A549 (cell line): ENCODE data around the gene ZBTB16. TPM values are rescaled to one million over a fixed set of nuclear protein-coding genes. Genes with fewer than 3 reads are reported as not detected.

Experiments
- ATAC-seq, 2 experiments: fragments of 200-7000 bp in 1 of 2; fragments of >200 bp in 1 of 2; cut with Nextera tagmentation in 1 of 2; cut with Tn5 transposase in 1 of 2; 3 replicates each; pipeline versions ENCODE4 v1.8.0 to v1.9.1; 2018 to 2020; ENCODE audit warnings: mild to moderate bottlenecking in 1 of 2, moderate library complexity in 1 of 2
- CTCF ChIA-PET: fragments of 300-600 bp; sonication (Branson Sonifier 250); formaldehyde crosslinking; extraction: SDS; loops from one replicate; lab custom pipeline; 2021; ENCODE audit warnings: antibody characterized with exemption, inconsistent platforms; lab: Yijun Ruan, JAX
- POLR2A ChIA-PET: fragments of 350-600 bp; formaldehyde crosslinking; extraction: SDS; loops from one replicate; lab custom pipeline; 2021; ENCODE audit warnings: antibody characterized with exemption, inconsistent platforms; lab: Yijun Ruan, JAX
- DNase-seq, 2 experiments: peaks; one replicate each; pipeline versions ENCODE4 v3.0.0 to v3.0.0-alpha.2; 2011 to 2016; ENCODE audit warnings: low read depth in 1 of 2, low spot score in 1 of 2
- FAIRE-seq: peaks from 2 replicates; lab custom pipeline; 2011; peaks lifted over from hg19 to GRCh38; lab: Jason Lieb, UNC
- H3K27ac ChIP-seq, 2 experiments: fragments of >200 bp; sonication (Bioruptor Twin); formaldehyde crosslinking; 3 replicates each; pipeline ENCODE4 v1.5.1; 2016 to 2017
- H3K4me1 ChIP-seq: fragments of >200 bp; sonication (Bioruptor Twin); formaldehyde crosslinking; 3 replicates; pipeline ENCODE4 v1.6.1; 2016
- H3K4me2 ChIP-seq: fragments of >200 bp; sonication (Bioruptor Twin); formaldehyde crosslinking; 3 replicates; pipeline ENCODE4 v1.6.1; 2016
- H3K4me3 ChIP-seq: fragments of >200 bp; sonication (Bioruptor Twin); formaldehyde crosslinking; 3 replicates; pipeline ENCODE4 v1.5.1; 2016
- H3K9me3 ChIP-seq: fragments of >200 bp; sonication (Bioruptor Twin); formaldehyde crosslinking; 3 replicates; pipeline ENCODE4 v1.6.1; 2016
- CEBPB ChIP-seq, 2 experiments: fragments of >200 bp in 1 of 2; sonication (Bioruptor Twin) in 1 of 2; formaldehyde crosslinking in 1 of 2; IDR thresholded peaks; 2 replicates each; pipeline ENCODE4 v1.6.1; 2012 to 2016
- CHD2 ChIP-seq: fragments of 150-350 bp; IDR thresholded peaks from 2 replicates; pipeline ENCODE4 v1.6.1; 2014; ENCODE audit warnings: low read length; ENCODE audit not compliant: partially characterized antibody
- EHMT2 ChIP-seq: fragments of 200-600 bp; sonication (generic); IDR thresholded peaks from 2 replicates; pipeline ENCODE4 v1.6.1; 2016; ENCODE audit warnings: antibody characterized with exemption, low read depth, mild to moderate bottlenecking, moderate library complexity
- EP300 ChIP-seq, 2 experiments: fragments of >200 bp; sonication (Bioruptor Twin); formaldehyde crosslinking; IDR thresholded peaks; 2 replicates in 1 of 2; 3 replicates in 1 of 2; pipeline ENCODE4 v1.6.1; 2016 to 2017
- ESRRA ChIP-seq: fragments of 150-350 bp; IDR thresholded peaks from 2 replicates; pipeline ENCODE4 v1.6.1; 2014; ENCODE audit warnings: mild to moderate bottlenecking, low read length, borderline replicate concordance
- GATA3 ChIP-seq: IDR thresholded peaks from 2 replicates; pipeline ENCODE4 v1.6.1; 2012; ENCODE audit warnings: borderline replicate concordance
- HDAC2 ChIP-seq: fragments of 200-600 bp; sonication (generic); IDR thresholded peaks from 2 replicates; pipeline ENCODE4 v1.6.1; 2016
- HEYL ChIP-seq: fragments of 250-450 bp; sonication (Bioruptor Pico); IDR thresholded peaks from 2 replicates; pipeline ENCODE4 v1.8.0; 2021; ENCODE audit warnings: mild to moderate bottlenecking, moderate library complexity
- HOXB13 ChIP-seq: fragments of 250-450 bp; sonication (Bioruptor Pico); IDR thresholded peaks from 2 replicates; pipeline ENCODE4 v1.5.0; 2020; ENCODE audit warnings: low read depth, mild to moderate bottlenecking, moderate library complexity
- HOXB5 ChIP-seq: fragments of 250-450 bp; sonication (Bioruptor Pico); IDR thresholded peaks from 2 replicates; pipeline ENCODE4 v1.5.0; 2020; ENCODE audit warnings: mild to moderate bottlenecking, moderate library complexity
- JUN ChIP-seq, 2 experiments: fragments of >200 bp; sonication (Bioruptor Twin); formaldehyde crosslinking; IDR thresholded peaks; 2 replicates in 1 of 2; 3 replicates in 1 of 2; pipeline ENCODE4 v1.6.1; 2016 to 2017
- JUNB ChIP-seq: fragments of >200 bp; sonication (Bioruptor Twin); formaldehyde crosslinking; IDR thresholded peaks from 2 replicates; pipeline ENCODE4 v1.6.1; 2016
- KDM1A ChIP-seq: fragments of 200-600 bp; sonication (generic); IDR thresholded peaks from 2 replicates; pipeline ENCODE4 v1.6.1; 2016; ENCODE audit warnings: low read depth, mild to moderate bottlenecking
- KDM5A ChIP-seq: fragments of 200-600 bp; sonication (generic); IDR thresholded peaks from 2 replicates; pipeline ENCODE4 v1.6.1; 2016; ENCODE audit warnings: antibody characterized with exemption, mild to moderate bottlenecking
- MAFK ChIP-seq: fragments of 450-650 bp; IDR thresholded peaks from 2 replicates; pipeline ENCODE4 v1.6.1; 2014; ENCODE audit not compliant: partially characterized antibody
- MAZ ChIP-seq: fragments of 150-350 bp; IDR thresholded peaks from 2 replicates; pipeline ENCODE4 v1.6.1; 2014; ENCODE audit warnings: antibody characterized with exemption, low read depth, low read length, borderline replicate concordance
- NPAS2 ChIP-seq: fragments of 250-450 bp; sonication (Bioruptor Pico); IDR thresholded peaks from 2 replicates; pipeline ENCODE4 v1.8.0; 2022; ENCODE audit warnings: mild to moderate bottlenecking, moderate library complexity, borderline replicate concordance
- NR3C1 ChIP-seq: fragments of >200 bp; sonication (Bioruptor Twin); formaldehyde crosslinking; IDR thresholded peaks from 3 replicates; pipeline ENCODE4 v1.6.1; 2017
- POLR2A ChIP-seq: IDR thresholded peaks from 2 replicates; pipeline ENCODE4 v1.6.1; 2012; ENCODE audit warnings: mild to moderate bottlenecking, low read length
- POLR2AphosphoS2 ChIP-seq: conservative IDR thresholded peaks from 2 replicates; pipeline ENCODE4 v1.6.1; 2012; ENCODE audit warnings: low read length, improper control_type of control experiment, inconsistent platforms
- RNF2 ChIP-seq: fragments of 200-600 bp; sonication (generic); IDR thresholded peaks from 2 replicates; pipeline ENCODE4 v1.6.1; 2016; ENCODE audit warnings: low read depth, mild to moderate bottlenecking, antibody characterized with exemption, moderate library complexity, borderline replicate concordance
- TP53 ChIP-seq: fragments of 250-450 bp; sonication (Bioruptor Pico); IDR thresholded peaks from 2 replicates; pipeline ENCODE4 v1.5.0; 2021; ENCODE audit warnings: mild to moderate bottlenecking, moderate library complexity
- ZSCAN20 ChIP-seq: fragments of 250-450 bp; sonication (Bioruptor Pico); IDR thresholded peaks from 2 replicates; pipeline ENCODE4 v1.8.0; 2022; ENCODE audit warnings: mild to moderate bottlenecking, moderate library complexity
- WGBS: methylation state at CpG from one replicate; pipeline ENCODE4 v1.1.6; 2017; ENCODE audit errors: missing lambda C conversion rate; 5-methylcytosine and 5-hydroxymethylcytosine counted together
- polyA plus RNA-seq, 4 experiments: library from polyadenylated mRNA; depleted of rRNA in 3 of 4; stranded (reverse); fragments of >200 nt; fragmentation: RNase III in 1 of 4; extraction: RNeasy Plus Mini Kit Qiagen cat#74134 plus additional on column Dnase treatment in 1 of 4; gene quantifications; 2 replicates in 3 of 4; 3 replicates in 1 of 4; pipeline ENCODE4 v1.2.3, GENCODE V29; 2011 to 2017
- TF ChIP-seq, protein P1 (sequence below): fragments of 250-450 bp; sonication (Bioruptor Pico); IDR thresholded peaks from 2 replicates; pipeline ENCODE4 v1.5.0; 2020; ENCODE audit warnings: low read depth, mild to moderate bottlenecking, moderate library complexity
- TF ChIP-seq, protein P2 (sequence below): IDR thresholded peaks from 2 replicates; pipeline ENCODE4 v1.6.1; 2012
- TF ChIP-seq, protein P3 (sequence below): IDR thresholded peaks from 2 replicates; pipeline ENCODE4 v1.6.1; 2012
- TF ChIP-seq, protein P4 (sequence below): fragments of 450-650 bp; IDR thresholded peaks from 2 replicates; pipeline ENCODE4 v1.6.1; 2014; ENCODE audit warnings: antibody characterized with exemption
- TF ChIP-seq, protein P5 (sequence below): fragments of 250-450 bp; sonication (Bioruptor Pico); IDR thresholded peaks from 2 replicates; pipeline ENCODE4 v1.5.0; 2021; ENCODE audit warnings: mild to moderate bottlenecking, moderate library complexity, borderline replicate concordance

The ZBTB16 gene
- polyA plus RNA-seq, 2 of the 4 experiments (the other 2 are of a cell fraction), result not detected

DNA sequence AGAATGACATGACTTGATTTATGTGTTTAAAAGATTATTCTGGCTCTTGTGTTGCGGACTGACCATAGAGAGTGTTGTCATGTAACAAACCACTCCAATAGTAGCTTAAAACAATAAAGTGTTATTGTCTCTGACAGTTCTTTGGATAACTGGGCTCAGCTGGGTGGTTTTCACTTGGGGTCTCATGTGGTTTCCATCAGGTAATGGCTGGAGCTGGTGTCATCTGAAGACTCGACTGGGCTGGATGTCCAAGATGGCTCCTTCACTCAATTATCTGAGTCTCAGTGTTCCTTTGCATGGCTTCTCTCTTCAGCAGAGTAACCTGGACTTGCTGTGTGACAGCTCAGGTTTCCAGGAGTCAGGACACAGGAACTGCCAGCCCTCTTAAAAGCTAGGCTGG is 132.4 kb downstream of the ZBTB16 start:
- Histone ChIP-seq H3K4me3 (no peak overlapping the region), H3K9me3 (no peaks in the 10 kb centered on the region; the same call in 2 of the 3 replicates), H3K4me1 (no peaks in the 10 kb centered on the region), H3K4me2 (no peak overlapping the region), H3K27ac (no peak overlapping the region)
- WGBS, result no CpG with 5 or more reads among the region's 2 CpGs
- DNase-seq (no peak), FAIRE-seq (no peak), ATAC-seq (no peak)
- TF ChIP-seq HOXB13 (CRISPR knock-in tag), result no peak
- TF ChIP-seq, protein P1, sequence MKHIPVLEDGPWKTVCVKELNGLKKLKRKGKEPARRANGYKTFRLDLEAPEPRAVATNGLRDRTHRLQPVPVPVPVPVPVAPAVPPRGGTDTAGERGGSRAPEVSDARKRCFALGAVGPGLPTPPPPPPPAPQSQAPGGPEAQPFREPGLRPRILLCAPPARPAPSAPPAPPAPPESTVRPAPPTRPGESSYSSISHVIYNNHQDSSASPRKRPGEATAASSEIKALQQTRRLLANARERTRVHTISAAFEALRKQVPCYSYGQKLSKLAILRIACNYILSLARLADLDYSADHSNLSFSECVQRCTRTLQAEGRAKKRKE, result no peak
- TF ChIP-seq RNF2, result no peak
- no peak for TF ChIP-seq KDM1A
- no peak for TF ChIP-seq GATA3
- no peak for TF ChIP-seq EHMT2
- no peak for TF ChIP-seq HOXB5 (CRISPR knock-in tag)
- no peak for TF ChIP-seq JUNB
- TF ChIP-seq MAZ, result no peak
- no peak for TF ChIP-seq ESRRA
- no peak for TF ChIP-seq JUN (IDR thresholded peaks at IDR 0.05)
- TF ChIP-seq ZSCAN20, result no peak
- TF ChIP-seq, protein P2, sequence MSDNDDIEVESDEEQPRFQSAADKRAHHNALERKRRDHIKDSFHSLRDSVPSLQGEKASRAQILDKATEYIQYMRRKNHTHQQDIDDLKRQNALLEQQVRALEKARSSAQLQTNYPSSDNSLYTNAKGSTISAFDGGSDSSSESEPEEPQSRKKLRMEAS, result no peak
- no peak for TF ChIP-seq TP53
- no peak for TF ChIP-seq EP300 (IDR thresholded peaks at IDR 0.05)
- no peak for TF ChIP-seq CHD2
- TF ChIP-seq NPAS2, result no peak
- POLR2A ChIA-PET, result no interaction called here
- CTCF ChIA-PET, result interaction anchor here (0.8 to 1.6 kb wide), 6 partner anchors 9 to 197 kb away, joined by 3 to 8 read pairs (median 4); no protein-coding TSS in a partner anchor

DNA sequence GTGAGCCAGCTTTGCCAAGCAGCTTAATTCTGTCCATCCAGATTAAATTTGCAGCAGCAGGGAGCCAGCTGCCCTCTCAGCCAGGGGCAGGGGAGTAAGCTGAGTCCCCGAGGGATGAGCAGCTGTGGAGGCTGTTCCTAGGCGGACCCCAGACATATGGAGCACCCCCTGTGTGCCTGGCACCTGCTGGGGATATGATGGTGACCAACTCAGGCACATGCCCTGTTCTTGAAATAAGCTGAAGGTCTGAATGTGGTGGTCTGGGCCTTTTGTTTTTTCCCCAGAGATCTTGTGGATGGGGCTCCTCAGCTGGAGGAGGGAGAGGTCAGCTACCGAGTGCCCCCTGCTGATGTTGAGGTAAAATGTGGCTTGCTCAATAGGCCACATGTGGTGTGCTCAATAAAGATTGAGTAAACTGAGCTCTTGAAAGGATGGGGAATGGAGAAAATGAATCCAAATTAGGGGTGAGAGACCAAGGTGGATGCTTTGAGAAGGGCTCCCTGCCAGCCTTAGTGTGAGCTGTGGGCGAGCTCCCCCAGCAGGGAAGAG is 133.4 kb downstream of the ZBTB16 start:
- no peak overlapping the region for H3K4me2 ChIP-seq
- no peaks in the 10 kb centered on the region; the same call in 2 of the 3 replicates for H3K9me3 ChIP-seq
- no peak for TF ChIP-seq ESRRA
- TF ChIP-seq HOXB13 (CRISPR knock-in tag), result no peak
- no peak for TF ChIP-seq NPAS2
- no peak for TF ChIP-seq HDAC2
- TF ChIP-seq NR3C1, result no peak
- no peak for TF ChIP-seq KDM5A
- no peak for TF ChIP-seq HEYL (CRISPR knock-in tag)
- no peak for TF ChIP-seq KDM1A
- TF ChIP-seq, protein P3, sequence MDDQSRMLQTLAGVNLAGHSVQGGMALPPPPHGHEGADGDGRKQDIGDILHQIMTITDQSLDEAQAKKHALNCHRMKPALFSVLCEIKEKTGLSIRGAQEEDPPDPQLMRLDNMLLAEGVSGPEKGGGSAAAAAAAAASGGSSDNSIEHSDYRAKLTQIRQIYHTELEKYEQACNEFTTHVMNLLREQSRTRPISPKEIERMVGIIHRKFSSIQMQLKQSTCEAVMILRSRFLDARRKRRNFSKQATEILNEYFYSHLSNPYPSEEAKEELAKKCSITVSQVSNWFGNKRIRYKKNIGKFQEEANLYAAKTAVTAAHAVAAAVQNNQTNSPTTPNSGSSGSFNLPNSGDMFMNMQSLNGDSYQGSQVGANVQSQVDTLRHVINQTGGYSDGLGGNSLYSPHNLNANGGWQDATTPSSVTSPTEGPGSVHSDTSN, result no peak
- no peak for TF ChIP-seq POLR2A
- TF ChIP-seq CEBPB (IDR thresholded peaks at IDR 0.05), result no peak
- TF ChIP-seq MAFK, result no peak
- TF ChIP-seq POLR2AphosphoS2, result no peak
- TF ChIP-seq, protein P4, sequence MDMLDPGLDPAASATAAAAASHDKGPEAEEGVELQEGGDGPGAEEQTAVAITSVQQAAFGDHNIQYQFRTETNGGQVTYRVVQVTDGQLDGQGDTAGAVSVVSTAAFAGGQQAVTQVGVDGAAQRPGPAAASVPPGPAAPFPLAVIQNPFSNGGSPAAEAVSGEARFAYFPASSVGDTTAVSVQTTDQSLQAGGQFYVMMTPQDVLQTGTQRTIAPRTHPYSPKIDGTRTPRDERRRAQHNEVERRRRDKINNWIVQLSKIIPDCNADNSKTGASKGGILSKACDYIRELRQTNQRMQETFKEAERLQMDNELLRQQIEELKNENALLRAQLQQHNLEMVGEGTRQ, result no peak
- TF ChIP-seq, protein P5, sequence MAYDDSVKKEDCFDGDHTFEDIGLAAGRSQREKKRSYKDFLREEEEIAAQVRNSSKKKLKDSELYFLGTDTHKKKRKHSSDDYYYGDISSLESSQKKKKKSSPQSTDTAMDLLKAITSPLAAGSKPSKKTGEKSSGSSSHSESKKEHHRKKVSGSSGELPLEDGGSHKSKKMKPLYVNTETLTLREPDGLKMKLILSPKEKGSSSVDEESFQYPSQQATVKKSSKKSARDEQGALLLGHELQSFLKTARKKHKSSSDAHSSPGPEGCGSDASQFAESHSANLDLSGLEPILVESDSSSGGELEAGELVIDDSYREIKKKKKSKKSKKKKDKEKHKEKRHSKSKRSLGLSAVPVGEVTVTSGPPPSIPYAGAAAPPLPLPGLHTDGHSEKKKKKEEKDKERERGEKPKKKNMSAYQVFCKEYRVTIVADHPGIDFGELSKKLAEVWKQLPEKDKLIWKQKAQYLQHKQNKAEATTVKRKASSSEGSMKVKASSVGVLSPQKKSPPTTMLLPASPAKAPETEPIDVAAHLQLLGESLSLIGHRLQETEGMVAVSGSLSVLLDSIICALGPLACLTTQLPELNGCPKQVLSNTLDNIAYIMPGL (CRISPR knock-in tag), result no peak
- no peaks in the 10 kb centered on the region for H3K4me1 ChIP-seq
- WGBS, result 13% methylated on average over 2 of the region's 4 CpGs
- ChIA-PET CTCF (interaction anchor here (0.6 to 1.5 kb wide), 4 partner anchors 10 to 198 kb away, joined by 3 to 8 read pairs (median 4); no protein-coding TSS in a partner anchor), POLR2A (no interaction called here)
- H3K27ac ChIP-seq, result no peak overlapping the region
- H3K4me3 ChIP-seq, result no peak overlapping the region
- FAIRE-seq (no peak), ATAC-seq (no peak), DNase-seq (no peak)
